Lower lobe of right lung (tissue), 2 donors: Measurements from ENCODE around the gene PMM2. TPM values are rescaled to one million over a fixed set of nuclear protein-coding genes. Genes with fewer than 3 reads are reported as not detected.
A peak's percentile ranks its signal among the peaks of the same experiment; 100 is the strongest.

Experiments used
- ATAC-seq, 2 donors: fragments of 200-7000 bp; cut with Tn5 transposase; one replicate each; pipeline ENCODE4 v1.9.1; 2020 to 2022; ENCODE audit warnings: mild to moderate bottlenecking in 2 of 2, moderate library complexity in 2 of 2
- DNase-seq: peaks from one replicate; pipeline ENCODE4 v3.0.0-alpha.2; 2020
- H3K27ac ChIP-seq: fragments of 200-600 bp; one replicate; pipeline ENCODE4 v1.8.0; 2022
- H3K27me3 ChIP-seq: fragments of 200-600 bp; one replicate; pipeline ENCODE4 v1.8.0; 2022; ENCODE audit warnings: low read depth
- H3K36me3 ChIP-seq: fragments of 200-600 bp; one replicate; pipeline ENCODE4 v1.8.0; 2022; ENCODE audit warnings: mild to moderate bottlenecking
- H3K4me1 ChIP-seq: fragments of 200-600 bp; one replicate; pipeline ENCODE4 v1.8.0; 2022
- H3K4me3 ChIP-seq: fragments of 200-600 bp; one replicate; pipeline ENCODE4 v1.8.0; 2022; ENCODE audit warnings: mild to moderate bottlenecking
- H3K9me3 ChIP-seq: fragments of 200-600 bp; one replicate; pipeline ENCODE4 v1.8.0; 2022
- CTCF ChIP-seq: fragments of 200-600 bp; IDR thresholded peaks from one replicate; pipeline ENCODE4 v1.8.0; 2022; ENCODE audit warnings: antibody characterized with exemption, mild to moderate bottlenecking
- intact Hi-C: fragments of 100-400 bp; cut with DNase I; formaldehyde crosslinking; loops from one replicate; pipeline ENCODE4 v1.11.0; 2022
- total RNA-seq: library from RNA; stranded (reverse); fragmentation: NEBNext Ultra II Directional; extraction: Animal tissue kit (Norgen Biotek cat#: 25700); gene quantifications from one replicate; pipeline ENCODE4 v1.2.1, GENCODE V29; 2021
- donor health status: DM: no; HTN: yes; CAD: no; lungs with severe emphysema.

The PMM2 gene
- total RNA-seq, 1 donor from 2014 or later: 39.3 TPM

- Histone ChIP-seq H3K27ac (no peak overlapping the region), H3K36me3 (peaks cover 70% of the 10 kb centered on the region), H3K27me3 (no peaks in the 10 kb centered on the region), H3K9me3 (no peaks in the 10 kb centered on the region), H3K4me1 (peaks cover 43% of the 10 kb centered on the region), H3K4me3 (no peak overlapping the region)
- intact Hi-C loops: no loop called here
- DNase-seq (no peak), ATAC-seq (no peak)
- TF ChIP-seq CTCF: no peak
Measured at GRCh38 chr16:8848939-8849391, 51.3 kb downstream of the PMM2 start.

GRCh38 chr16:8849411-8850011, 51.9 kb downstream of the PMM2 start:
- ATAC-seq: no peak
- no peaks in the 10 kb centered on the region for H3K9me3 ChIP-seq
- intact Hi-C loops: no loop called here
- peaks cover 76% of the 10 kb centered on the region for H3K36me3 ChIP-seq
- H3K27me3 ChIP-seq: no peaks in the 10 kb centered on the region
- no peak for TF ChIP-seq CTCF
- H3K4me1 ChIP-seq: peaks cover 43% of the 10 kb centered on the region
- H3K27ac ChIP-seq: peak overlapping the region; percentile 78
- H3K4me3 ChIP-seq: no peak overlapping the region
- DNase-seq: no peak

- ATAC-seq (peak; percentile 57 to 72), DNase-seq (no peak)
- no peak for TF ChIP-seq CTCF
- H3K4me3 ChIP-seq: no peak overlapping the region
- H3K27ac ChIP-seq: peak overlapping the region; percentile 78
- peaks cover 43% of the 10 kb centered on the region for H3K4me1 ChIP-seq
- intact Hi-C loops: no loop called here
- H3K9me3 ChIP-seq: no peaks in the 10 kb centered on the region
- H3K36me3 ChIP-seq: peaks cover 84% of the 10 kb centered on the region
- H3K27me3 ChIP-seq: no peaks in the 10 kb centered on the region
Measured at GRCh38 chr16:8850279-8850885, 52.7 kb downstream of the PMM2 start.

GRCh38 chr16:8851761-8852403, 54.2 kb downstream of the PMM2 start:
- Histone ChIP-seq H3K4me3 (no peak overlapping the region), H3K36me3 (peaks cover 87% of the 10 kb centered on the region), H3K4me1 (peaks cover 49% of the 10 kb centered on the region), H3K27me3 (no peaks in the 10 kb centered on the region), H3K27ac (peak overlapping the region; percentile 53), H3K9me3 (no peaks in the 10 kb centered on the region)
- no peak for DNase-seq
- no peak for ATAC-seq
- no peak for TF ChIP-seq CTCF
- intact Hi-C loops: no loop called here

- ATAC-seq (no peak), DNase-seq (peak; percentile 16)
- peaks cover 84% of the 10 kb centered on the region for H3K36me3 ChIP-seq
- intact Hi-C loops: no loop called here
- H3K9me3 ChIP-seq: no peaks in the 10 kb centered on the region
- peaks cover 51% of the 10 kb centered on the region for H3K4me1 ChIP-seq
- peak overlapping the region; percentile 53 for H3K27ac ChIP-seq
- no peak for TF ChIP-seq CTCF
- no peak overlapping the region for H3K4me3 ChIP-seq
- no peaks in the 10 kb centered on the region for H3K27me3 ChIP-seq
Measured at GRCh38 chr16:8852534-8852933, 54.9 kb downstream of the PMM2 start.
